MM.1S (cell line): ENCODE data around the gene ATP8B3.

ENCODE experiments used
- DNase-seq: peaks from one replicate; pipeline ENCODE4 v3.0.0-alpha.2; 2015
- H2AFZ ChIP-seq: fragments of 300-600 bp; sonication (generic); 2 replicates; pipeline ENCODE4 v1.6.0; 2016; ENCODE audit warnings: antibody characterized with exemption, low read length
- H3F3A ChIP-seq: fragments of 300-600 bp; sonication (generic); 2 replicates; pipeline ENCODE4 v1.6.1; 2016; ENCODE audit warnings: mild to moderate bottlenecking, antibody characterized with exemption, low read length, moderate library complexity, mixed read lengths; ENCODE audit not compliant: insufficient read depth
- H3K27ac ChIP-seq: fragments of 300-600 bp; sonication (generic); 2 replicates; pipeline ENCODE4 v1.5.1; 2016; ENCODE audit warnings: mild to moderate bottlenecking, low read length
- H3K27me3 ChIP-seq: fragments of 300-600 bp; sonication (generic); replicated peaks from 2 replicates; pipeline ENCODE4 v1.6.0; 2016; ENCODE audit warnings: low read length; ENCODE audit not compliant: insufficient read depth
- H3K36me3 ChIP-seq: fragments of 300-600 bp; sonication (generic); replicated peaks from 2 replicates; pipeline ENCODE4 v1.6.1; 2016; ENCODE audit warnings: mild to moderate bottlenecking, low read length, mixed read lengths; ENCODE audit not compliant: insufficient read depth
- H3K4me1 ChIP-seq: fragments of 300-600 bp; sonication (generic); 2 replicates; pipeline ENCODE4 v1.6.1; 2016; ENCODE audit warnings: low read length, mixed read lengths
- H3K4me2 ChIP-seq: fragments of 300-600 bp; sonication (generic); 2 replicates; pipeline ENCODE4 v1.6.0; 2016; ENCODE audit warnings: low read depth, low read length
- H3K4me3 ChIP-seq: fragments of 300-600 bp; sonication (generic); 2 replicates; pipeline ENCODE4 v1.5.1; 2016; ENCODE audit warnings: low read length, mixed read lengths
- H3K79me2 ChIP-seq: fragments of 300-600 bp; sonication (generic); 2 replicates; pipeline ENCODE4 v1.6.1; 2016; ENCODE audit warnings: mixed run types, low read length, mixed read lengths
- H3K9ac ChIP-seq: fragments of 300-600 bp; sonication (generic); 2 replicates; pipeline ENCODE4 v1.6.1; 2016; ENCODE audit warnings: low read length, mixed read lengths
- H3K9me2 ChIP-seq: fragments of 300-600 bp; sonication (generic); replicated peaks from 2 replicates; pipeline ENCODE4 v1.6.1; 2016; ENCODE audit warnings: mild to moderate bottlenecking, low read length, mixed read lengths; ENCODE audit not compliant: insufficient read depth
- H3K9me3 ChIP-seq: fragments of 300-600 bp; sonication (generic); replicated peaks from 2 replicates; pipeline ENCODE4 v1.6.1; 2016; ENCODE audit warnings: mild to moderate bottlenecking, low read length, mixed read lengths; ENCODE audit not compliant: insufficient read depth
- H4K20me1 ChIP-seq: fragments of 300-600 bp; sonication (generic); 2 replicates; pipeline ENCODE4 v1.6.1; 2016; ENCODE audit warnings: mild to moderate bottlenecking, low read length, moderate library complexity, mixed read lengths; ENCODE audit not compliant: insufficient read depth
- EZH2 ChIP-seq: fragments of 300-600 bp; sonication (generic); optimal IDR thresholded peaks from 2 replicates; pipeline ENCODE3; 2017; ENCODE audit warnings: low read depth, mild to moderate bottlenecking, antibody characterized with exemption, low read length, mixed read lengths
- EZH2phosphoT487 ChIP-seq: fragments of 300-600 bp; sonication (generic); IDR thresholded peaks from 2 replicates; pipeline ENCODE4 v1.6.1; 2018; ENCODE audit warnings: antibody characterized with exemption, low read length
- TF ChIP-seq, protein P1 (sequence below): fragments of 300-600 bp; sonication (generic); IDR thresholded peaks from 2 replicates; pipeline ENCODE4 v1.5.1; 2016; ENCODE audit warnings: antibody characterized with exemption, low read length, mixed read lengths

Gene ATP8B3

DNA sequence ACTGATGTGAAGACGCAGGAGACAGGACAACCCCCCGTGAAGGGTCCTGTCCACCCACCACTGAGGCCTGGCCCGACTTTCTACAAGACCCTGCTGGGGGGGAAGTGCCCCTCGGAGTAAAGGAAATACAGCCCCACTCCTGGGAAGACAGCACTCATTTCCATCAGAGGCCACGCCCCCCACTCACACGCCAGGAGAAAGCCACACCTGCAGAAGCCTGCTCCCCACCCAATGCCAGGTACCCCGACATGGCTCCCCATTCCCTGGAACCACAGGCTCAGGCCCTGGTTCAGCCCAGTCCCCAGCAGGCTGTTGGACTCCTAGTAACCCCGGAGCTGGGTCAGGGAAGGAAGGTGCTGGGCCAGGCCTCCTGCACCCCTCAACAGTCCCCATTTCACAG lies 10.9 kb upstream of the ATP8B3 start:
- Histone ChIP-seq H3F3A (no peaks in the 10 kb centered on the region), H3K27me3 (no peaks in the 10 kb centered on the region), H4K20me1 (no peaks in the 10 kb centered on the region), H3K27ac (no peak overlapping the region), H3K79me2 (peaks cover 18% of the 10 kb centered on the region), H3K4me2 (no peak overlapping the region), H3K9ac (no peak overlapping the region), H3K9me2 (no peaks in the 10 kb centered on the region), H3K4me1 (no peaks in the 10 kb centered on the region), H3K9me3 (no peaks in the 10 kb centered on the region), H3K4me3 (no peak overlapping the region), H3K36me3 (peaks cover under 1% of the 10 kb centered on the region), H2AFZ (no peak overlapping the region)
- DNase-seq: no peak
- TF ChIP-seq, protein P1, sequence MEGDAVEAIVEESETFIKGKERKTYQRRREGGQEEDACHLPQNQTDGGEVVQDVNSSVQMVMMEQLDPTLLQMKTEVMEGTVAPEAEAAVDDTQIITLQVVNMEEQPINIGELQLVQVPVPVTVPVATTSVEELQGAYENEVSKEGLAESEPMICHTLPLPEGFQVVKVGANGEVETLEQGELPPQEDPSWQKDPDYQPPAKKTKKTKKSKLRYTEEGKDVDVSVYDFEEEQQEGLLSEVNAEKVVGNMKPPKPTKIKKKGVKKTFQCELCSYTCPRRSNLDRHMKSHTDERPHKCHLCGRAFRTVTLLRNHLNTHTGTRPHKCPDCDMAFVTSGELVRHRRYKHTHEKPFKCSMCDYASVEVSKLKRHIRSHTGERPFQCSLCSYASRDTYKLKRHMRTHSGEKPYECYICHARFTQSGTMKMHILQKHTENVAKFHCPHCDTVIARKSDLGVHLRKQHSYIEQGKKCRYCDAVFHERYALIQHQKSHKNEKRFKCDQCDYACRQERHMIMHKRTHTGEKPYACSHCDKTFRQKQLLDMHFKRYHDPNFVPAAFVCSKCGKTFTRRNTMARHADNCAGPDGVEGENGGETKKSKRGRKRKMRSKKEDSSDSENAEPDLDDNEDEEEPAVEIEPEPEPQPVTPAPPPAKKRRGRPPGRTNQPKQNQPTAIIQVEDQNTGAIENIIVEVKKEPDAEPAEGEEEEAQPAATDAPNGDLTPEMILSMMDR: no peak
- TF ChIP-seq EZH2 (no peak), EZH2phosphoT487 (no peak)

DNA sequence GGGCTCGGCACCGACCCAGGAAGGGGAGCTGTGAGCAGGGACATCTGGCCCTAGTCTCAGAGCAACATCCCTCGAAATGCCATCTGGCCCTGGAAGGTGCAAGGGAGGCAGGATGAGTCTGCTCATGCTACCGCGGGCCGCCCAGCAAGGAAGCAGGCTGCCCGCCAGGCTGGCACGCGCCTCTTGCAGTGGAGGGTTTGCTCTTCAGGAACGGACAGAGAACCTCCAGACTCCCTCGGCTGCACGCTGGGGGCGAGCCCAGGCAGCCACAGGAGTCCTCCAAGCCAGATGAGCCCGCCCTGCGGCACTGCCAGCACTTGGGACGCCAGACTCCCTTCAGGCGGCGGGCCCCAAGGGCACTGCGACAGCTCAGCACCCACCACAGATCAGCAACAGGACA lies 10.1 kb upstream of the ATP8B3 start:
- DNase-seq: no peak
- Histone ChIP-seq H3K36me3 (peaks cover 5% of the 10 kb centered on the region), H3K9ac (no peak overlapping the region), H3K27me3 (no peaks in the 10 kb centered on the region), H2AFZ (no peak overlapping the region), H3K4me3 (no peak overlapping the region), H3F3A (no peaks in the 10 kb centered on the region), H3K79me2 (peaks cover 18% of the 10 kb centered on the region), H3K9me3 (no peaks in the 10 kb centered on the region), H3K4me2 (no peak overlapping the region), H3K4me1 (no peaks in the 10 kb centered on the region), H3K9me2 (no peaks in the 10 kb centered on the region), H4K20me1 (no peaks in the 10 kb centered on the region), H3K27ac (no peak overlapping the region)
- TF ChIP-seq EZH2 (no peak), EZH2phosphoT487 (no peak)
- TF ChIP-seq, protein P1: no peak

DNA sequence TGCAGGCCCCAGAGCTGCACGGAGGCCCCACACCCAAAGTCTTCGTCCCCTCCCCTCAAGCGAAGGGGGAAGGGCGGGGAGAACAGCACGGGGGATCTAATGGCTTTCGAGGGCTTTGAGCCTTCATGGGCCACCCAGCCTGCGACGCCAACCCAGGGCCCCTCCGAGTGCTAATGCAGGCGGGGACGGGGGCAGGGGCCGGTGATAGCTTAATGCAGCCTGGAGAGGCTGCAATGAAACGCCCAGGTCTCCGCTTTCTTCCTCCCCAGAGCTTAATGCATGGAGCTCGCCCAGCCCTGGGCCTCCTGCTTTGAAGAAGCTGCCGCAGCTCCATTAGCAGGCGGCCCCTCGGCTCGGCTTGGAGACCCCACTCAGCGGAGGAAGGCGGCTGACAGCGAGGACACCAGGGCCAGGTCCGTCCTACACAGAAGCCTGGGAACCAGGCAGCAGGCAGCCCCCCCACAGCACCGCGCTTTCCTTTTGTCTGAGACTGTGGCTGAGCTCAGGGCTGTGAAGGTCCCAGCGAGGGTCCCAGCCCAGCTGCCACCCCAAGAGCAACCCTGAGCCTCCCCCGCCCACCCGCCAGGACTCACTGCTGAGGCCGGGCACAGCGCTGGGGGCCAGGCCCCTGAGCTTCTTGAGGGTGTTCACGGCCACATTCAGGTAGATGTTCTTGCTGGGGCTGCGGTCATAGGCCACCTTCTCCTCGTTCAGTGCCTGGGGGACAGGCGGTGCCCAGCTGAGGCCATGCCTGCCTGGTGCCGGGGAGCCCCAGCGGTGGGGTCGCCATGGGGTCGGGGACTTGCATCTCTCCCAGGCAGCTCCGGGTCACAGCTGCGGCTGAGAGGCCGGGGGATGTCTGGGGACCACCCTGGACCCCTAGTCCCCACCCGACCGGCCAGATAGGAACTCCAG lies 7.5 kb upstream of the ATP8B3 start:
- no peaks in the 10 kb centered on the region for H3K9me2 ChIP-seq
- H3K36me3 ChIP-seq: peaks cover 10% of the 10 kb centered on the region

More for the DNA sequence above, 7.5 kb upstream of the ATP8B3 start:
- Histone ChIP-seq H3F3A (no peaks in the 10 kb centered on the region), H3K27ac (no peak overlapping the region), H3K27me3 (no peaks in the 10 kb centered on the region), H3K9me3 (no peaks in the 10 kb centered on the region), H3K4me1 (no peaks in the 10 kb centered on the region), H3K4me3 (no peak overlapping the region), H4K20me1 (no peaks in the 10 kb centered on the region), H2AFZ (no peak overlapping the region), H3K79me2 (peaks cover 11% of the 10 kb centered on the region), H3K9ac (no peak overlapping the region), H3K4me2 (no peak overlapping the region)
- DNase-seq: no peak
- TF ChIP-seq, protein P1: no peak
- TF ChIP-seq EZH2 (no peak), EZH2phosphoT487 (no peak)
